Thoracic aorta (tissue), 2 donors: ENCODE results near the gene PNLIP. TPM values are rescaled to one million over a fixed set of nuclear protein-coding genes. Genes with fewer than 3 reads are reported as not detected.

Experiments used
- ATAC-seq: fragments of 150-250 bp; one replicate; pipeline ENCODE4 v1.8.0; 2017; ENCODE audit warnings: low read depth; ENCODE audit not compliant: insufficient number of reproducible peaks, low FRiP score
- DNase-seq: peaks from one replicate; pipeline ENCODE4 v3.0.0-alpha.2; 2020; ENCODE audit warnings: low spot score
- H3K27ac ChIP-seq, 2 donors: fragments of 200-600 bp; sonication (generic); 1 replicate in 1 of 2; 2 replicates in 1 of 2; pipeline ENCODE4 v1.5.1; 2016; ENCODE audit warnings: mild to moderate bottlenecking in 2 of 2, moderate library complexity in 2 of 2
- H3K27me3 ChIP-seq: fragments of 200-600 bp; sonication (generic); replicated peaks from 2 replicates; pipeline ENCODE4 v1.6.0; 2016; ENCODE audit warnings: mild to moderate bottlenecking; ENCODE audit not compliant: insufficient read depth
- H3K36me3 ChIP-seq: fragments of 200-600 bp; sonication (generic); one replicate; pipeline ENCODE4 v1.5.1; 2016
- H3K4me1 ChIP-seq, 2 donors: fragments of 200-600 bp; sonication (generic); 1 replicate in 1 of 2; 2 replicates in 1 of 2; pipeline versions ENCODE4 v1.5.1 to v1.6.0; 2016; ENCODE audit warnings: low read depth in 2 of 2, mild to moderate bottlenecking in 1 of 2; ENCODE audit not compliant: control insufficient read depth in 1 of 2
- H3K4me3 ChIP-seq: fragments of 200-600 bp; sonication (generic); 2 replicates; pipeline ENCODE4 v1.5.1; 2016; ENCODE audit warnings: mild to moderate bottlenecking
- H3K9me3 ChIP-seq: fragments of 200-600 bp; sonication (generic); 2 replicates; pipeline ENCODE4 v1.5.1; 2016
- total RNA-seq, 2 donors: library from RNA; depleted of rRNA; stranded (reverse); fragments of >200 nt; gene quantifications; one replicate each; pipeline versions ENCODE4 v1.1.0 to v1.2.3, GENCODE V29; 2016
- TF ChIP-seq, protein P1 (sequence below): fragments of 200-600 bp; sonication (generic); IDR thresholded peaks from one replicate; pipeline ENCODE4 v1.5.1; 2019; ENCODE audit warnings: antibody characterized with exemption

PNLIP gene
- total RNA-seq, 2 donors from 2014 or later = 1.7 TPM; not detected in 1

DNA sequence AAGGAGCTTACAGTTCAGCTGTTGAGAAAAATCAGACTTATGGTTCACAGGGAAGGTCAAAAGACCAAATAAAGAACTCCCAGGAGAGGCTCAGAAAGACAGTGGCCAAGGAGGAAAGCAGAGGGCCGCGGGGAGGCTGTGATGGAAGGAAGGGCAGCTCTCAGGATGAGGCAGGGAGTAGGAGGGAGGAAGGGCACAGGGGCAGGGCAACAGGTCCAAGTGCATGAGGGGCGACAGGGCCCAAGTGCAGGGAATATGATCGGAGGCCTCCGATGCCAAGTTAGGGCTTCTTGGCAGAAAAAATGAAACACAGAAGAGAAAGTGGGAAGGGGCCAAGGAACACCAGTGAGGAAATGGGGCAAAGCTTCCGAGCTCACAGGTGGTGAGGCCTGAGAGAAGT, 61.6 kb downstream of the PNLIP start:
- H3K4me1 ChIP-seq = no peaks in the 10 kb centered on the region
- DNase-seq (no peak), ATAC-seq (no peak)
- no peaks in the 10 kb centered on the region for H3K27me3 ChIP-seq
- no peaks in the 10 kb centered on the region for H3K36me3 ChIP-seq
- H3K27ac ChIP-seq = no peak overlapping the region
- H3K9me3 ChIP-seq = no peaks in the 10 kb centered on the region
- H3K4me3 ChIP-seq = no peak overlapping the region
- TF ChIP-seq, protein P1, sequence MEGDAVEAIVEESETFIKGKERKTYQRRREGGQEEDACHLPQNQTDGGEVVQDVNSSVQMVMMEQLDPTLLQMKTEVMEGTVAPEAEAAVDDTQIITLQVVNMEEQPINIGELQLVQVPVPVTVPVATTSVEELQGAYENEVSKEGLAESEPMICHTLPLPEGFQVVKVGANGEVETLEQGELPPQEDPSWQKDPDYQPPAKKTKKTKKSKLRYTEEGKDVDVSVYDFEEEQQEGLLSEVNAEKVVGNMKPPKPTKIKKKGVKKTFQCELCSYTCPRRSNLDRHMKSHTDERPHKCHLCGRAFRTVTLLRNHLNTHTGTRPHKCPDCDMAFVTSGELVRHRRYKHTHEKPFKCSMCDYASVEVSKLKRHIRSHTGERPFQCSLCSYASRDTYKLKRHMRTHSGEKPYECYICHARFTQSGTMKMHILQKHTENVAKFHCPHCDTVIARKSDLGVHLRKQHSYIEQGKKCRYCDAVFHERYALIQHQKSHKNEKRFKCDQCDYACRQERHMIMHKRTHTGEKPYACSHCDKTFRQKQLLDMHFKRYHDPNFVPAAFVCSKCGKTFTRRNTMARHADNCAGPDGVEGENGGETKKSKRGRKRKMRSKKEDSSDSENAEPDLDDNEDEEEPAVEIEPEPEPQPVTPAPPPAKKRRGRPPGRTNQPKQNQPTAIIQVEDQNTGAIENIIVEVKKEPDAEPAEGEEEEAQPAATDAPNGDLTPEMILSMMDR = no peak

DNA sequence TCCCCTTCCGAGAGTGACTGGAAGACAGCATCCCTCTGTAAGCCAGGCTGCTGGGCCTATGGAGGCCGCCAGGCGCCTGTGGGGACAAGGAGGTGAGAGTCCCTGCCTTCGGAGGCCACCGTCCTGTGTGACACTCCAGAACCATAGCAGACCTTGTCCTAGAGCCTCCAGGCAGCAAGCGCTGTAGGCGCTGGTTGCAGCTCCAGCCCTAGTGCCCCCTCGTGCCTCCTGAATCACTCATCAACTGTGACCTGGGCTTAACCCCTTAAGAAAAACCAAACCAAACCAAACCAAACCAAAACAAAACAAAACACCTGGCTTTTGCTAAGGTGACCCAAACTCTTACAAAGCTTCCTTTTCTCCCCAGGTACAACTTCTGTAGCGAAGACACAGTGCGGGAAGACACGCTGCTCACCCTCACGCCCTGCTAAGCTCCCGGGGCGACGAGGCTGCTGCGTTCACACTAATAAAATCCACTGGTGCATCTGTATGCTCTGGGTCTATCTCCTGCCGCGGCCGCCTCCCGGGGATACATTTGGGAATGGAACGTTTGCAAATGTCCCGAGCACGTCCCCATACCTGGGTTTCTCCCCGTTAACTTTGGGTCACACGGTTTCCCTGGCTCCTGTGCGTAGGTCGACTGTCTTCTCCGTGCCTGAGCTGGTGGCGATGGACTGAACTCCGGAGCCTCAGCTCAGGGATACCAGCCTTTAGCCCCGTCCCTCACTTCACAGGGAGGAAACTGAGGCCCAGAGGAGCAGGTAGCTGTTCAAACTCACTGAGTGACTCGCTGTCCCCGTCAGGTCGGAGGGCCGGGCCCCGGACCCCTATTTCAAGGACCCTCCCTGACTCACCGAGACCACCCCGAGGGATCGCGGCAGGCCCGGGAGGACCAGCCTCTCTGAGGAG, 63.2 kb downstream of the PNLIP start:
- no peaks in the 10 kb centered on the region for H3K9me3 ChIP-seq
- no peak overlapping the region for H3K27ac ChIP-seq
- no peak for DNase-seq
- H3K4me3 ChIP-seq = no peak overlapping the region
- ATAC-seq = no peak
- no peaks in the 10 kb centered on the region for H3K27me3 ChIP-seq
- TF ChIP-seq, protein P1 = no peak
- H3K36me3 ChIP-seq = no peaks in the 10 kb centered on the region
- H3K4me1 ChIP-seq = no peaks in the 10 kb centered on the region

DNA sequence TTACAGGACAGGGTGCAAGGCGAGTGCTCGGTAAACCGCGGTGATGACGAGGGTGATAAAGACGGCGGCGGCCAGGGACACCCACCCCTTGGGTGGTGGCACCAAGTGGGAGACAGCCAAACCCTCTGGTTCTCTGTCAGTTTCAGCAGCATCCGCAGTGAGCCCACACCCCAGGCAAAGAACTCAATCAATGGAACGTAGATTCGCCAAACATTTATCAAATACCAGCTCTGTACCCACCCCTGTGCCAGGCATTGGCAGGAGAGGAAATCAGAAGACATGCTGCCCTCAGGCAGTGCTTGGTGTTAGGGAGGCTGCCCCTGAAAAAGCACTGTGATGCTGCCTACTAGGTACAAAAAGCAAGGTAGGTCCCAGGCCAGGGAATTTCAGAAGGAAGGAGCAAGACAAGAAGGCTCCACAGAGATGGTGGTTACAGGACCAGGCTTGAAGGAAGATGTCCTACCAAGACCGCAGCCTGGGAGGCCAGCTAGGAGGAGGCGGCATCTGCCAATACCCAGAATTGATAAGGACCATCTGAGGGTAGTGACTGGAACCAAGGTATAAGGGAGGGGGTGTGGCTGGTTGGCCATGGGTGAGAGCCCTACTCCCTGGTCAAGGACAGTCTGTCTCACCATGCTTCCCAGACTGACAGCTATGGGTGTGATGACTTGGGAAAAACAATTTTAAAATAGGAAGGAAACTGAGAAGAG, 64.9 kb downstream of the PNLIP start:
- no peak for DNase-seq
- no peaks in the 10 kb centered on the region for H3K9me3 ChIP-seq
- ATAC-seq = no peak
- no peaks in the 10 kb centered on the region for H3K36me3 ChIP-seq
- H3K4me3 ChIP-seq = no peak overlapping the region
- TF ChIP-seq, protein P1 = no peak
- no peaks in the 10 kb centered on the region for H3K4me1 ChIP-seq
- no peaks in the 10 kb centered on the region for H3K27me3 ChIP-seq
- H3K27ac ChIP-seq = no peak overlapping the region

DNA sequence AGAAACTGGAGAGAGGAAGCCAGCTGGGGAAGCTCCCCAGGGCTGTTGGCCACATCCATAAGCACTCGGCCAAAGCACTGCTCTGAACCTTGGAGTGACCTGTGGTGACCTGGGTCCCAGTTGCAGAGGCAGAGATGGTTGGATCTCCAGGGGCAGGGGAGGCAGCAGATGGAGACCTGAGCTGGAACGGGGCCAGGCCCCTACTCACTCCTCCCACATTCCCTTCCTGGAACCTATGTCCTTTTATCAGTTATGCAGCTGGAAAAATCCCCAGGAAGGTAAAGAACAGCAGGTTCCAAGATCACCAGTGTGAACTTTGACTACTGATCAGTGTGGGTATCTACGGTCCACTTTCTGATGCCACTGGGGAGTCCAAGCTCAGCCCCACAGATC, 65.4 kb downstream of the PNLIP start:
- no peak overlapping the region for H3K4me3 ChIP-seq
- H3K9me3 ChIP-seq = no peaks in the 10 kb centered on the region
- H3K27me3 ChIP-seq = no peaks in the 10 kb centered on the region
- TF ChIP-seq, protein P1 = no peak
- no peaks in the 10 kb centered on the region for H3K4me1 ChIP-seq
- DNase-seq = no peak
- H3K27ac ChIP-seq = no peak overlapping the region
- no peak for ATAC-seq
- H3K36me3 ChIP-seq = no peaks in the 10 kb centered on the region

DNA sequence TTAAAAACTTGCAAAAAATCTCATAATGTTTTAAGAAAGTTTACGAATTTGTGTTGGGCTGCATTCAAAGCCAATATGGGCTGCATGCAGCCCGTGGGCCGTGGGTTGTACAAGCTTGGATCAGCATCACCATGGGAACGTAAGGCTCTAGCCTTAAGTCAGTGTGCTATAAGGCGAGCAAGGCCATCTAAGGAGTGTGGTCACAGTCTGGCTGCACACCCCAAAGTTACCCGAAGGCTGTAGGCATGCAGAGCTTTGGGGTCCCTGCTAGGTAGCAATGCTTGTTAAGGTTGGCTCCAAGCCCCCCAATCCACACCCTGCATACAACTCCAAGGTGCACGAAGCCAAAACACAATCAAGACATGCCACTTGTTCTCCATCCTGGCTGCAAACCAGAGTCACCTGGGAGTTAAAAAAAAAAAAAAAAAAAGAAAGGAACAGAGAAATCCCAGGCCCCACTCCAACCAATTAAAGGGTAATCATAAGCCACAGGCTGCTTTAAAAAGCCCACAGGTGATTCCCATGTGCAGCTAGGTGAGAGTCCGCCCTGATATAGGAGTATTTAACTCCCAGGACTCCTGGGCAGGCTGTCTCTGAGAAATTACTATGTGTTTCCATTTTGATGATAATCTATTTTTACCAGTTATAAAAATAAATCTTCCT, 66.5 kb downstream of the PNLIP start:
- DNase-seq (no peak), ATAC-seq (no peak)
- Histone ChIP-seq H3K36me3 (no peaks in the 10 kb centered on the region), H3K27ac (no peak overlapping the region), H3K4me1 (no peaks in the 10 kb centered on the region), H3K27me3 (no peaks in the 10 kb centered on the region), H3K9me3 (no peaks in the 10 kb centered on the region), H3K4me3 (no peak overlapping the region)
- TF ChIP-seq, protein P1 = no peak
